Ishikawa (cell line): ENCODE measurements around the gene TINAG.

ENCODE experiments used
- CEBPB ChIP-seq: IDR thresholded peaks from 2 replicates; pipeline ENCODE4 v1.6.1; 2012
- CREB1 ChIP-seq: IDR thresholded peaks from 2 replicates; pipeline ENCODE4 v1.6.1; 2012; ENCODE audit warnings: low read depth
- EGR1 ChIP-seq: IDR thresholded peaks from 2 replicates; pipeline ENCODE4 v1.6.1; 2012
- EP300 ChIP-seq: IDR thresholded peaks from 2 replicates; pipeline ENCODE4 v1.6.1; 2012; ENCODE audit warnings: borderline replicate concordance
- FOXM1 ChIP-seq: IDR thresholded peaks from 2 replicates; pipeline ENCODE4 v1.6.1; 2012; ENCODE audit warnings: low read depth, borderline replicate concordance
- MAX ChIP-seq: IDR thresholded peaks from 2 replicates; pipeline ENCODE4 v1.6.1; 2012
- NFIC ChIP-seq: IDR thresholded peaks from 2 replicates; pipeline ENCODE4 v1.6.1; 2012
- RAD21 ChIP-seq: IDR thresholded peaks from 2 replicates; pipeline ENCODE4 v1.6.1; 2012; ENCODE audit warnings: low read depth
- REST ChIP-seq: IDR thresholded peaks from 2 replicates; pipeline ENCODE4 v1.6.1; 2012; ENCODE audit warnings: low read depth, mild to moderate bottlenecking
- TAF1 ChIP-seq: IDR thresholded peaks from 2 replicates; pipeline ENCODE4 v1.6.1; 2012; ENCODE audit warnings: low read depth, mild to moderate bottlenecking
- TCF12 ChIP-seq: IDR thresholded peaks from 2 replicates; pipeline ENCODE4 v1.6.1; 2012; ENCODE audit warnings: low read depth
- TEAD4 ChIP-seq: IDR thresholded peaks from 2 replicates; pipeline ENCODE4 v1.6.1; 2012
- USF1 ChIP-seq: IDR thresholded peaks from 2 replicates; pipeline ENCODE4 v1.6.1; 2012
- YY1 ChIP-seq: IDR thresholded peaks from 2 replicates; pipeline ENCODE4 v1.6.1; 2012; ENCODE audit warnings: low read depth
- ZBTB7A ChIP-seq: IDR thresholded peaks from 2 replicates; pipeline ENCODE4 v1.6.1; 2012; ENCODE audit warnings: low read depth

TINAG gene

DNA sequence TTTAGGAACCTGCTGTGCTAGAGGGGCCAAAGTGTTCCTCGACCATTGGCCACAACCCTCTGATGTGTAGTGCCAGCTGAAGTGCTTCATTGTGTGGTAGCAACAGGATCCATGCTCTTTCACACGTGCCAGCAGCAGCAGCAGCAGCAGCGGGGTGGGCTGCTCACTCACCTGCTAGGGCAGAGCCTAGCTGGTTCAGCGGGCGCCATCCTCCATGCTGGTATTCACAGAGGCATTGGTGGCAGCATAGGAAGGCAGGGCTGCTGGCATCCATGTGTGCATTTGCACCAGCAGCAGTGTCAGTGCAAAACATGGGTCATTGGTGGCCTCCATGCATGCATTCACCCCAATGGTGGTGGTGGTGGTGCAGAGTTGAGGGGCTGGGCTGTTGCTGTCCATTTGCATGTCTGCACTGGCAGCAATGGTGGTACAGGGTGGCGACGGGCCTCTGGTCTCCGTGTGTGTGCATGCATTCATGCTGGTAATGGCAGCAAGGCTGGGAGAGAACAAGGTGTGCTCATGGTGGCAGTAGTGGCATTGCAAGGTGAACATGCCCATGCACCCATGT is 13.2 kb upstream of the TINAG start:
- TF ChIP-seq RAD21, result no peak
- TF ChIP-seq ZBTB7A, result no peak
- TF ChIP-seq TEAD4, result no peak
- no peak for TF ChIP-seq CEBPB
- no peak for TF ChIP-seq TAF1
- TF ChIP-seq REST, result no peak
- no peak for TF ChIP-seq NFIC
- TF ChIP-seq TCF12, result no peak
- no peak for TF ChIP-seq CREB1
- no peak for TF ChIP-seq FOXM1

DNA sequence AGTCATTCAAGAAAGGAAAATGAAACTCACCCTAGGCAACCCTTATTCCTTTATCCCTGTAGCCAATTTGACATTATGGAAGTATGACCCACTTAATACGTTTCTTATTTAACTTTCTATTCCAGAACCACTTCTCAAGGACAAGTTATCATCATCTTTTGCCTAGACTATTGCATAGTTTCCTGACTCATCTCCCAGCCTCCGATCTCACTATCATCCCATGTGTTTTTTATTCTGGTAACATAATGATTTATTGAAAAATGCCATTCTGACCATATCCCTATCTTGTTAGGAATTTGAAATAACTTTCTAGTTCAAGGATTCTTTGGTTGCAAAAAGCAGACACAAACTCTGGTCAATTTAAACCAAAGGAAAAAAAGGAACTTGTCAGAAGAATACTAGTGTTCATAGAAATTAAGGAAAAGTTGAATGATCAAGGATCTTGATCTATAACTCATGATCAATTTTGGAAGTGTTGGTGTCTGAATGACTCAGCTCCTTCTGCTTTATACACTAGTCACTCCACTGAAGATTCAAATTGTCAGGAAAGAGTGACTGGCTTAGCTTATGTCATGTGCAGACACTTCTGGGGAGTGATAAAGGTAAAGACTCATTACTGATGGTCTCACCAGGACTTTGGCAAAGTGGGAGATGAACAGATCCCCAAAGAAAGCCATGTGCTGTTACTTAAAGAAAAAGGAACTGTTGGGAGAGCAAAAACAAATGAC is 8.5 kb upstream of the TINAG start:
- no peak for TF ChIP-seq CREB1

DNA sequence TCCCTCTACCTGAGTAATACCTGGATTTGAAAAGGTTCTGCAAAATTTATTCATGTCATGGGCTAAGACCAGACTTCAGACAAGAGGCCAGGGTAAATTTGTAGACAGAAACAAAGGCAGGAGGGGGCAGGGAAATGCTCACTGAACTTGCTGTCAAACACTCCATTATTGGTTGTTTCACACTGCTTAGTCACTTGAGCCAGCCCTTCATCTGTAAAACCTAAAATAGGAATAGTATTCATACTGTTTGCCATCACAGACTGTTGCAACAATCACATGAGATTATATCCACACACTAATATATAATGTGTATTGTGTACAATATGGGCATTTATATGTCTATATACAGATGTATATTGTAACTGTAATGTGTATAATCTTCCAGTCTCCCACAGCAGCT is 6.5 kb upstream of the TINAG start:
- TF ChIP-seq ZBTB7A (no peak), NFIC (no peak), TEAD4 (no peak), MAX (no peak), TAF1 (no peak), YY1 (no peak), RAD21 (no peak), EGR1 (no peak), EP300 (no peak), TCF12 (no peak), CREB1 (no peak), USF1 (no peak), FOXM1 (no peak), CEBPB (no peak), REST (no peak)

DNA sequence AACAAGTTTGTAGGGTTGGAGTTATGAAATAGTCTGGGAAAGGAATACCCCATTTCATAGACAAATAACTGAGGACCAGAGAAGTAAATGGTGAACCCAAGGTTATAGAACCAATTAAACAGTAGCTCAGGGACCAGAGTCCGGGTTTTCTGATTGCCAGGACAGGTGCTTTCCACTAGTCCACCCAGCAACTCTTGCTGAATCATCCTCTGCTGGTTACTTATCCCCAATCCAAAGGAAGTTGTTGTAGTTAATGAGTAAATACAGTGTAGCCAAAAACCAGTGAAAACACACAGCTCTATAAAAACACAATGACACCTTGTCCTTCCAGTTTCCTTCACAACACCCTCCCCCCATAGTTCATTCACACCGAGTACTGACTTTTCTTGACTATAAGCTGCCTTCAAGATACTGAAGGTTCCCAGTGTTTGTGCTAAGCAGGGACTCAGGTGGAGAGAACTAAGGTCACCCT is 766 bp upstream of the TINAG start:
- no peak for TF ChIP-seq TEAD4
- TF ChIP-seq MAX, result no peak
- no peak for TF ChIP-seq EGR1
- TF ChIP-seq YY1, result no peak

- TF ChIP-seq TCF12 (no peak), USF1 (no peak), REST (no peak)
Measured at GRCh38 chr6:54308986-54309315, 710 bp downstream of the TINAG start.
